ENCODE results near the gene LINGO4. TPM values are rescaled to one million over a fixed set of nuclear protein-coding genes. Genes with fewer than 3 reads are reported as not detected.

The LINGO4 gene
- total RNA-seq, 2 donors from 2014 or later = 0.59 to 2.3 TPM

- no peak overlapping the region for H3K27ac ChIP-seq
- intact Hi-C loops (cut with DNase I) = no loop called here
- no peak overlapping the region for H3K4me3 ChIP-seq
- H3K27me3 ChIP-seq (replicated peaks; ENCODE audit: insufficient read depth) = no peaks in the 10 kb centered on the region
- H3K9me3 ChIP-seq = no peaks in the 10 kb centered on the region
- TF ChIP-seq CTCF (IDR thresholded peaks at IDR 0.05) (no peak), POLR2A (IDR thresholded peaks at IDR 0.05) (no peak), POLR2AphosphoS5 (IDR thresholded peaks at IDR 0.05) (no peak)
- no peaks in the 10 kb centered on the region for H3K4me1 ChIP-seq (replicated peaks)
- DNase-seq (ENCODE audit: low spot score) = no peak
- H3K36me3 ChIP-seq = no peaks in the 10 kb centered on the region
- 91% methylated on average over 12 of the region's 12 CpGs for WGBS
These were observed 14.1 kb upstream of the LINGO4 start for GRCh38 chr1:151819227-151819835.

GRCh38 chr1:151817353-151817730 lies 12.1 kb upstream of the LINGO4 start:
- no peaks in the 10 kb centered on the region for H3K4me1 ChIP-seq (replicated peaks)
- H3K9me3 ChIP-seq = no peaks in the 10 kb centered on the region
- H3K27me3 ChIP-seq (replicated peaks; ENCODE audit: insufficient read depth) = no peaks in the 10 kb centered on the region
- no peak overlapping the region for H3K27ac ChIP-seq
- H3K36me3 ChIP-seq = no peaks in the 10 kb centered on the region
- no peak for DNase-seq (ENCODE audit: low spot score)
- TF ChIP-seq CTCF (IDR thresholded peaks at IDR 0.05) (no peak), POLR2AphosphoS5 (IDR thresholded peaks at IDR 0.05) (no peak), POLR2A (IDR thresholded peaks at IDR 0.05) (no peak)
- 74% methylated on average over 7 of the region's 7 CpGs for WGBS
- no peak overlapping the region for H3K4me3 ChIP-seq
- intact Hi-C loops (cut with DNase I) = no loop called here

GRCh38 chr1:151816548-151817352 lies 11.5 kb upstream of the LINGO4 start:
- H3K27ac ChIP-seq = no peak overlapping the region
- no peak for TF ChIP-seq POLR2AphosphoS5 (IDR thresholded peaks at IDR 0.05)
- TF ChIP-seq POLR2A (IDR thresholded peaks at IDR 0.05) = no peak
- TF ChIP-seq CTCF (IDR thresholded peaks at IDR 0.05) = no peak

GRCh38 chr1:151815716-151816327 lies 10.6 kb upstream of the LINGO4 start:
- intact Hi-C loops (cut with DNase I) = no loop called here
- DNase-seq (ENCODE audit: low spot score) = no peak
- H3K9me3 ChIP-seq = no peaks in the 10 kb centered on the region
- H3K27ac ChIP-seq = no peak overlapping the region
- H3K4me3 ChIP-seq = no peak overlapping the region
- no peaks in the 10 kb centered on the region for H3K36me3 ChIP-seq
- WGBS = 70% methylated on average over 12 of the region's 12 CpGs
- TF ChIP-seq POLR2AphosphoS5 (IDR thresholded peaks at IDR 0.05) = no peak
- no peak for TF ChIP-seq CTCF (IDR thresholded peaks at IDR 0.05)
- TF ChIP-seq POLR2A (IDR thresholded peaks at IDR 0.05) = no peak
- no peaks in the 10 kb centered on the region for H3K27me3 ChIP-seq (replicated peaks; ENCODE audit: insufficient read depth)
- H3K4me1 ChIP-seq (replicated peaks) = no peaks in the 10 kb centered on the region

More at GRCh38 chr1:151816548-151817352, 11.5 kb upstream of the LINGO4 start:
- Histone ChIP-seq H3K9me3 (no peaks in the 10 kb centered on the region), H3K36me3 (no peaks in the 10 kb centered on the region), H3K4me3 (no peak overlapping the region), H3K4me1 (replicated peaks) (no peaks in the 10 kb centered on the region), H3K27me3 (replicated peaks; ENCODE audit: insufficient read depth) (no peaks in the 10 kb centered on the region)
- intact Hi-C loops (cut with DNase I) = no loop called here
- 74% methylated on average over 26 of the region's 26 CpGs for WGBS
- no peak for DNase-seq (ENCODE audit: low spot score)
